Right ventricle myocardium inferior (tissue), 1 donor: Measurements from ENCODE around the gene UGT2B7. TPM values are rescaled to one million over a fixed set of nuclear protein-coding genes. Genes with fewer than 3 reads are reported as not detected.
"Not testable (repeated sequence)": the region's sequence is repeated elsewhere in the genome, so short reads cannot be mapped to it uniquely, and the experiment has no call there.

ENCODE experiments used
- ATAC-seq: fragments of 200-7000 bp; cut with Tn5 transposase; one replicate; pipeline ENCODE4 v1.9.1; 2020; ENCODE audit warnings: mild to moderate bottlenecking, moderate library complexity
- DNase-seq: peaks from one replicate; pipeline ENCODE4 v3.0.0; 2021; ENCODE audit errors: missing footprints
- intact Hi-C: fragments of 100-400 bp; cut with DNase I; formaldehyde crosslinking; loops from one replicate; pipeline ENCODE4 v1.11.0; 2022
- long read RNA-seq: library from polyadenylated mRNA; unstranded; transcript quantifications from one replicate; pipeline ENCODE4 v2.0.0, GENCODE V29; 2021
- total RNA-seq: library from RNA; stranded (reverse); fragmentation: NEBNext Ultra II Directional; extraction: Animal tissue kit (Norgen Biotek cat#: 25700); gene quantifications from one replicate; pipeline ENCODE4 v1.2.1, GENCODE V29; 2021
- donor health status: DM: no; HTN: yes; CAD: no; lungs with severe emphysema.

UGT2B7 gene
- not detected for total RNA-seq
- long read RNA-seq: 0 reads

GRCh38 chr4:69096111-69096656 lies at the start of gene UGT2B7:
TSS of gene UGT2B7 (plus strand) at chr4:69096474. CDS start at chr4:69096521, 47 bp downstream.
- intact Hi-C loops: no loop called here

GRCh38 chr4:69049860-69050259 lies 46.4 kb upstream of the UGT2B7 start:
- intact Hi-C loops: no loop called here
- no peak for DNase-seq
- no peak for ATAC-seq

More at GRCh38 chr4:69096111-69096656, at the start of gene UGT2B7:
- DNase-seq (no peak), ATAC-seq (no peak)

GRCh38 chr4:69050853-69051575 lies 45.3 kb upstream of the UGT2B7 start:
- intact Hi-C loops, DNase-seq, ATAC-seq: not testable (repeated sequence)

GRCh38 chr4:69051576-69051943 lies 44.7 kb upstream of the UGT2B7 start:
- ATAC-seq (no peak), DNase-seq (no peak)
- intact Hi-C loops: no loop called here

- intact Hi-C loops, DNase-seq, ATAC-seq: not testable (repeated sequence)
Observed at GRCh38 chr4:69053309-69053885, 42.9 kb upstream of the UGT2B7 start.

- intact Hi-C loops, DNase-seq, ATAC-seq: not testable (repeated sequence)
Observed at GRCh38 chr4:69054033-69054432, 42.2 kb upstream of the UGT2B7 start.

- intact Hi-C loops: no loop called here
- DNase-seq: no peak
- no peak for ATAC-seq
Observed at GRCh38 chr4:69054578-69055200, 41.6 kb upstream of the UGT2B7 start.

- intact Hi-C loops: no loop called here
- no peak for DNase-seq
Observed at GRCh38 chr4:69056150-69056549, 40.1 kb upstream of the UGT2B7 start.

GRCh38 chr4:69056921-69057550 lies 39.2 kb upstream of the UGT2B7 start:
- ATAC-seq (no peak), DNase-seq (no peak)
- intact Hi-C loops: no loop called here

More at GRCh38 chr4:69056150-69056549, 40.1 kb upstream of the UGT2B7 start:
- ATAC-seq: no peak

GRCh38 chr4:69057620-69058409 lies 38.5 kb upstream of the UGT2B7 start:
- DNase-seq (no peak), ATAC-seq (no peak)
- intact Hi-C loops: no loop called here

GRCh38 chr4:69058410-69059059 lies 37.7 kb upstream of the UGT2B7 start:
- DNase-seq (no peak), ATAC-seq (no peak)
- intact Hi-C loops: no loop called here

GRCh38 chr4:69060651-69061308 lies 35.5 kb upstream of the UGT2B7 start:
- intact Hi-C loops: no loop called here
- no peak for ATAC-seq
- DNase-seq: no peak

- intact Hi-C loops: no loop called here
- no peak for DNase-seq
- no peak for ATAC-seq
Observed at GRCh38 chr4:69064391-69064790, 31.9 kb upstream of the UGT2B7 start.

GRCh38 chr4:69066945-69067344 lies 29.3 kb upstream of the UGT2B7 start:
- DNase-seq (no peak), ATAC-seq (no peak)
- intact Hi-C loops: no loop called here

GRCh38 chr4:69069085-69069484 lies 27.2 kb upstream of the UGT2B7 start:
- ATAC-seq (no peak), DNase-seq (no peak)
- intact Hi-C loops: no loop called here

- intact Hi-C loops: no loop called here
- DNase-seq (no peak), ATAC-seq (no peak)
Observed at GRCh38 chr4:69070590-69070989, 25.7 kb upstream of the UGT2B7 start.

GRCh38 chr4:69071286-69071685 lies 25.0 kb upstream of the UGT2B7 start:
- intact Hi-C loops: no loop called here
- ATAC-seq: no peak

GRCh38 chr4:69073375-69073774 lies 22.9 kb upstream of the UGT2B7 start:
- DNase-seq (no peak), ATAC-seq (no peak)
- intact Hi-C loops: no loop called here

More at GRCh38 chr4:69071286-69071685, 25.0 kb upstream of the UGT2B7 start:
- DNase-seq: no peak
